H1 (cell line): ENCODE results near the gene TSPAN9. TPM values are rescaled to one million over a fixed set of nuclear protein-coding genes. Genes with fewer than 3 reads are reported as not detected.

ENCODE experiments used
- CTCF ChIA-PET: fragments of 300-600 bp; sonication (Branson Sonifier 250); formaldehyde crosslinking; loops from one replicate; lab custom pipeline; 2021; ENCODE audit not compliant: partially characterized antibody; lab: Charles Lee
- POLR2A ChIA-PET: fragments of 300-600 bp; sonication (Branson Sonifier 250); formaldehyde crosslinking; loops from one replicate; lab custom pipeline; 2021; ENCODE audit warnings: inconsistent platforms; ENCODE audit not compliant: partially characterized antibody; lab: Charles Lee
- DNase-seq, 2 experiments: peaks; one replicate each; pipeline versions ENCODE4 v3.0.0 to v3.0.0-alpha.2; 2010 to 2022; ENCODE audit warnings: low spot score in 2 of 2, low read depth in 1 of 2, mixed read lengths in 1 of 2
- FAIRE-seq: peaks from 2 replicates; lab custom pipeline; 2011; peaks lifted over from hg19 to GRCh38; lab: Jason Lieb, UNC
- H2AFZ ChIP-seq: 2 replicates; pipeline ENCODE4 v1.8.1; 2012; ENCODE audit warnings: low read length, inconsistent platforms
- H2AK5ac ChIP-seq: 2 replicates; pipeline ENCODE4 v1.6.1; 2013; ENCODE audit warnings: low read depth, low read length
- H2BK120ac ChIP-seq: replicated peaks from 2 replicates; pipeline ENCODE3; 2013; ENCODE audit warnings: low read depth, low read length, inconsistent platforms
- H2BK12ac ChIP-seq: 2 replicates; pipeline ENCODE4 v1.6.1; 2013; ENCODE audit warnings: low read depth, low read length
- H2BK15ac ChIP-seq: 2 replicates; pipeline ENCODE4 v1.6.1; 2013; ENCODE audit warnings: low read length
- H2BK20ac ChIP-seq: 2 replicates; pipeline ENCODE4 v1.6.1; 2013; ENCODE audit warnings: low read length
- H2BK5ac ChIP-seq: 2 replicates; pipeline ENCODE4 v1.6.1; 2013; ENCODE audit warnings: low read depth, low read length
- H3K14ac ChIP-seq: 2 replicates; pipeline ENCODE4 v1.6.1; 2013; ENCODE audit warnings: inconsistent platforms; ENCODE audit not compliant: insufficient read length
- H3K18ac ChIP-seq: 2 replicates; pipeline ENCODE4 v1.6.1; 2013; ENCODE audit warnings: low read length; ENCODE audit errors: extremely low read depth
- H3K23ac ChIP-seq: 2 replicates; pipeline ENCODE4 v1.6.1; 2013; ENCODE audit warnings: inconsistent platforms; ENCODE audit not compliant: insufficient read length
- H3K23me2 ChIP-seq: 2 replicates; pipeline ENCODE4 v1.6.1; 2013; ENCODE audit warnings: low read depth, low read length
- H3K27ac ChIP-seq: 2 replicates; pipeline ENCODE4 v1.6.1; 2011; ENCODE audit warnings: low read depth, low read length, inconsistent platforms
- H3K27me3 ChIP-seq, 4 experiments: replicated peaks in 1 of 4; 1 replicate in 1 of 4; 2 replicates in 3 of 4; pipeline versions ENCODE4 v1.6.1 to v1.8.1; 2011 to 2013; ENCODE audit warnings: low read length in 3 of 4, mild to moderate bottlenecking in 3 of 4, inconsistent platforms in 2 of 4, mixed read lengths in 2 of 4, moderate library complexity in 1 of 4; ENCODE audit not compliant: control insufficient read depth in 3 of 4, insufficient read depth in 3 of 4; ENCODE audit errors: extremely low read depth in 1 of 4
- H3K36me3 ChIP-seq, 4 experiments: 2 replicates each; pipeline versions ENCODE4 v1.6.1 to v1.8.1; 2011 to 2013; ENCODE audit warnings: mild to moderate bottlenecking in 4 of 4, low read length in 3 of 4, moderate library complexity in 2 of 4, control low read depth in 1 of 4, inconsistent platforms in 1 of 4; ENCODE audit not compliant: insufficient read depth in 4 of 4, control insufficient read depth in 2 of 4
- H3K4ac ChIP-seq: replicated peaks from 2 replicates; pipeline ENCODE3; 2013; ENCODE audit warnings: low read length, low read depth, mixed read lengths, inconsistent platforms; ENCODE audit not compliant: insufficient read length
- H3K4me1 ChIP-seq, 4 experiments: replicated peaks in 1 of 4; 1 replicate in 1 of 4; 2 replicates in 3 of 4; pipeline versions ENCODE4 v1.6.1 to v1.8.1; 2011 to 2013; ENCODE audit warnings: low read length in 3 of 4, inconsistent platforms in 2 of 4, mixed read lengths in 1 of 4; ENCODE audit not compliant: insufficient read depth in 4 of 4, control insufficient read depth in 3 of 4
- H3K4me2 ChIP-seq, 2 experiments: 2 replicates each; pipeline versions ENCODE4 v1.6.1 to v1.8.1; 2011 to 2013; ENCODE audit warnings: low read depth in 2 of 2, low read length in 2 of 2, control low read depth in 1 of 2, inconsistent platforms in 1 of 2, mild to moderate bottlenecking in 1 of 2; ENCODE audit not compliant: insufficient read depth in 1 of 2
- H3K4me3 ChIP-seq, 4 experiments: fragments of 200-600, 300-600 bp in 1 of 4; sonication (generic), shearing (Covaris generic), sonication (Bioruptor Twin) in 1 of 4; 2 replicates each; pipeline versions ENCODE4 v1.5.1 to v1.8.1; 2011 to 2016; ENCODE audit warnings: low read length in 4 of 4, low read depth in 3 of 4, control low read depth in 2 of 4, inconsistent platforms in 2 of 4, mild to moderate bottlenecking in 2 of 4, mixed read lengths in 1 of 4, moderate library complexity in 1 of 4; ENCODE audit not compliant: insufficient read depth in 2 of 4; ENCODE audit errors: extremely low read depth in 1 of 4
- H3K56ac ChIP-seq: replicated peaks from 2 replicates; pipeline ENCODE3; 2013; ENCODE audit warnings: low read depth, mild to moderate bottlenecking, mixed read lengths, low read length, inconsistent platforms; ENCODE audit not compliant: insufficient read length
- H3K79me1 ChIP-seq: 2 replicates; pipeline ENCODE4 v1.6.1; 2013; ENCODE audit warnings: low read depth, low read length, control low read depth
- H3K79me2 ChIP-seq, 2 experiments: 2 replicates each; pipeline versions ENCODE4 v1.6.1 to v1.8.1; 2012 to 2013; ENCODE audit warnings: low read length in 2 of 2, mild to moderate bottlenecking in 2 of 2, inconsistent platforms in 1 of 2; ENCODE audit not compliant: insufficient read depth in 2 of 2, control insufficient read depth in 1 of 2
- H3K9ac ChIP-seq, 4 experiments: replicated peaks in 1 of 4; 1 replicate in 1 of 4; 2 replicates in 3 of 4; pipeline versions ENCODE4 v1.6.1 to v1.8.1; 2011 to 2013; ENCODE audit warnings: low read depth in 3 of 4, low read length in 3 of 4, control low read depth in 2 of 4, mild to moderate bottlenecking in 2 of 4, moderate library complexity in 2 of 4, inconsistent platforms in 1 of 4; ENCODE audit errors: extremely low read depth in 1 of 4
- H3K9me3 ChIP-seq, 2 experiments: 2 replicates each; pipeline versions ENCODE4 v1.6.1 to v1.8.1; 2012 to 2013; ENCODE audit warnings: mild to moderate bottlenecking in 2 of 2, moderate library complexity in 2 of 2, control low read depth in 1 of 2, inconsistent platforms in 1 of 2, low read depth in 1 of 2, low read length in 1 of 2, mixed read lengths in 1 of 2; ENCODE audit not compliant: insufficient read depth in 2 of 2
- H4K20me1 ChIP-seq, 2 experiments: replicated peaks in 1 of 2; 2 replicates each; pipeline versions ENCODE3 to v1.8.1; 2011 to 2013; ENCODE audit warnings: inconsistent platforms in 2 of 2, low read length in 2 of 2, mild to moderate bottlenecking in 1 of 2; ENCODE audit not compliant: insufficient read depth in 2 of 2, control insufficient read depth in 1 of 2
- H4K5ac ChIP-seq: 2 replicates; pipeline ENCODE4 v1.6.1; 2013; ENCODE audit warnings: low read length, low read depth, mixed read lengths, inconsistent platforms; ENCODE audit not compliant: insufficient read length
- H4K8ac ChIP-seq: 2 replicates; pipeline ENCODE4 v1.8.0; 2013; ENCODE audit warnings: mild to moderate bottlenecking, moderate library complexity, low read length, inconsistent platforms; ENCODE audit not compliant: insufficient read depth; ENCODE audit errors: extremely low read depth
- H4K91ac ChIP-seq: replicated peaks from 2 replicates; pipeline ENCODE3; 2013; ENCODE audit warnings: low read length, mixed read lengths, inconsistent platforms; ENCODE audit not compliant: insufficient read length
- BACH1 ChIP-seq: IDR thresholded peaks from 2 replicates; pipeline ENCODE4 v1.6.1; 2012; ENCODE audit warnings: low read length, improper control_type of control experiment
- CBX5 ChIP-seq: fragments of 300-800, 300-1000 bp; sonication (generic); IDR thresholded peaks from 2 replicates; pipeline ENCODE4 v1.7.1; 2016; ENCODE audit warnings: antibody characterized with exemption, low read length, low read depth
- CEBPB ChIP-seq: IDR thresholded peaks from 2 replicates; pipeline ENCODE4 v1.6.1; 2012; ENCODE audit warnings: low read depth, low read length
- CHD1 ChIP-seq: IDR thresholded peaks from 2 replicates; pipeline ENCODE4 v1.6.1; 2012; ENCODE audit warnings: low read depth, low read length, improper control_type of control experiment
- CHD2 ChIP-seq: IDR thresholded peaks from 2 replicates; pipeline ENCODE4 v1.6.1; 2012; ENCODE audit warnings: low read length, improper control_type of control experiment
- HDAC6 ChIP-seq: IDR thresholded peaks from one replicate; pipeline ENCODE4 v1.7.1; 2012; ENCODE audit warnings: low read depth, mild to moderate bottlenecking, inconsistent platforms, low read length, moderate library complexity
- KDM1A ChIP-seq: fragments of 200-600, 300-600 bp; sonication (generic); IDR thresholded peaks from 2 replicates; pipeline ENCODE4 v1.7.1; 2016; ENCODE audit warnings: mild to moderate bottlenecking, low read length, borderline replicate concordance
- PHF8 ChIP-seq: fragments of 200-600 bp; sonication (generic); conservative IDR thresholded peaks from 2 replicates; pipeline ENCODE4 v1.7.1; 2012; ENCODE audit warnings: low read depth, mild to moderate bottlenecking, inconsistent platforms, low read length, moderate library complexity
- WGBS, 2 experiments: shearing (Covaris generic) in 1 of 2; methylation state at CpG; one replicate each; pipeline versions ENCODE4 v1.1.6 to v1.1.7; 2013 to 2015; ENCODE audit warnings: low lambda C conversion rate in 2 of 2, mixed read lengths in 2 of 2, inconsistent platforms in 1 of 2, low coverage in 1 of 2, missing lambda C conversion rate in 1 of 2; ENCODE audit not compliant: insufficient replicate concordance in 2 of 2, insufficient coverage in 1 of 2, insufficient read length in 1 of 2; ENCODE audit errors: extremely low coverage in 1 of 2, missing lambda C conversion rate in 1 of 2; 5-methylcytosine and 5-hydroxymethylcytosine counted together
- polyA plus RNA-seq, 7 experiments: library from polyadenylated mRNA; depleted of rRNA in 3 of 7; stranded (reverse) in 5 of 7; unstranded in 2 of 7; fragments of >200 nt in 5 of 7; fragments of 200-250 nt in 2 of 7; gene quantifications; 1 replicate in 5 of 7; 2 replicates in 1 of 7; 4 replicates in 1 of 7; pipeline versions ENCODE4 v1.2.1 to v1.2.3, GENCODE V29; 2011 to 2013; ENCODE audit warnings: missing spikeins in 2 of 7, mixed read lengths in 2 of 7
- total RNA-seq: library from RNA; stranded (reverse); fragmentation: NEBNext Ultra II Directional; extraction: Animal tissue kit (Norgen Biotek cat#: 25700); gene quantifications from 2 replicates; pipeline ENCODE4 v1.2.1, GENCODE V29; 2021
- TF ChIP-seq, protein P1 (sequence below): IDR thresholded peaks from 2 replicates; pipeline ENCODE4 v1.6.1; 2012; ENCODE audit warnings: inconsistent platforms

Gene TSPAN9
- total and polyA plus RNA-seq, 2 of the 8 experiments (the other 6 are each of a cell fraction or from before 2014, with no cell fraction given) = 11.5 to 29.1 TPM

- Histone ChIP-seq H3K27me3 (no peaks in the 10 kb centered on the region), H3K4ac (no peak overlapping the region), H2BK5ac (no peak overlapping the region), H3K23ac (no peak overlapping the region), H2BK120ac (no peak overlapping the region), H3K9ac (no peak overlapping the region), H3K4me3 (no peak overlapping the region), H2BK12ac (no peak overlapping the region), H3K56ac (no peak overlapping the region), H3K23me2 (peaks cover 1% of the 10 kb centered on the region; the same call in 1 of the 2 replicates), H4K5ac (no peak overlapping the region), H2AFZ (no peak overlapping the region), H3K79me2 (no peaks in the 10 kb centered on the region), H3K9me3 (no peaks in the 10 kb centered on the region), H2BK15ac (no peak overlapping the region), H3K18ac (no peak overlapping the region), H4K20me1 (no peaks in the 10 kb centered on the region), H4K8ac (no peak overlapping the region), H3K27ac (no peak overlapping the region), H2BK20ac (no peak overlapping the region), H3K79me1 (no peaks in the 10 kb centered on the region; the same call in 1 of the 2 replicates), H3K4me1 (peaks cover 2 to 26% (median 18%) of the 10 kb centered on the region in 4 experiments), H3K14ac (no peak overlapping the region), H3K36me3 (no peaks in the 10 kb centered on the region), H3K4me2 (no peak overlapping the region), H4K91ac (no peak overlapping the region), H2AK5ac (no peak overlapping the region; the same call in 1 of the 2 replicates)
- 92% methylated on average over 6 of the region's 6 CpGs; no CpG with 5 or more reads in 1 of the 2 experiments for WGBS, 2 experiments
- FAIRE-seq (no peak), DNase-seq (no peak)
- ChIA-PET POLR2A (interaction anchor here (0.7 kb wide), 1 partner anchor 18 kb away, joined by 3 read pairs; no protein-coding TSS in a partner anchor), CTCF (interaction anchor here (0.7 to 16.5 kb wide), 20 partner anchors 13 to 166 kb away, joined by 3 to 448 read pairs (median 6); no protein-coding TSS in a partner anchor)
- no peak for TF ChIP-seq CHD2
- TF ChIP-seq CEBPB = no peak
- no peak for TF ChIP-seq CBX5
- TF ChIP-seq, protein P1, sequence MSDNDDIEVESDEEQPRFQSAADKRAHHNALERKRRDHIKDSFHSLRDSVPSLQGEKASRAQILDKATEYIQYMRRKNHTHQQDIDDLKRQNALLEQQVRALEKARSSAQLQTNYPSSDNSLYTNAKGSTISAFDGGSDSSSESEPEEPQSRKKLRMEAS = no peak
- no peak for TF ChIP-seq KDM1A
- no peak for TF ChIP-seq CHD1
- no peak for TF ChIP-seq BACH1
- TF ChIP-seq HDAC6 = no peak
- no peak for TF ChIP-seq PHF8
These were observed 56.9 kb downstream of the TSPAN9 start for GRCh38 chr12:3134126-3134525.
